Measurements from ENCODE around the gene TRABD2B. TPM values are rescaled to one million over a fixed set of nuclear protein-coding genes. Genes with fewer than 3 reads are reported as not detected.

TRABD2B gene
- total and polyA plus RNA-seq, 2 of the 4 experiments (the other 2 are of a cell fraction) = not detected

- Histone ChIP-seq H2BK120ac (ENCODE audit: low read depth, low read length) (no peak overlapping the region), H3K23ac (ENCODE audit: low read depth, low read length) (no peak overlapping the region), H2BK20ac (ENCODE audit: low read depth, low read length) (no peak overlapping the region), H3K36me3 (ENCODE audit: control insufficient read depth, insufficient read depth, low read length) (no peaks in the 10 kb centered on the region), H2BK15ac (ENCODE audit: low read depth, low read length) (no peak overlapping the region), H3K9me3 (ENCODE audit: control insufficient read depth, insufficient read depth, low read length) (no peaks in the 10 kb centered on the region), H3K56ac (ENCODE audit: extremely low read depth, insufficient read depth, low read length) (no peak overlapping the region), H3K27me3 (ENCODE audit: control insufficient read depth, insufficient read depth, low read length) (peaks cover 29% of the 10 kb centered on the region), H3K4me1 (ENCODE audit: control insufficient read depth, insufficient read depth, low read length) (no peaks in the 10 kb centered on the region), H2AK9ac (replicated peaks; ENCODE audit: low read depth, low read length, poor library complexity) (no peak overlapping the region), H3K4me3 (ENCODE audit: insufficient read depth, low read depth, low read length) (no peak overlapping the region), H3K27ac (ENCODE audit: insufficient read depth, low read length) (no peak overlapping the region), H2BK5ac (ENCODE audit: low read depth, low read length, poor library complexity, severe bottlenecking) (no peak overlapping the region), H3K14ac (replicated peaks; ENCODE audit: low read depth, low read length) (no peak overlapping the region), H3K9me1 (ENCODE audit: insufficient read depth, low read length) (no peaks in the 10 kb centered on the region), H3K18ac (ENCODE audit: low read depth, low read length) (no peak overlapping the region), H3K79me1 (ENCODE audit: low read depth in 1 of 2, low read length in 2 of 2) (no peaks in the 10 kb centered on the region), H2AFZ (replicated peaks; ENCODE audit: low read length, poor library complexity) (no peak overlapping the region), H3K4me2 (ENCODE audit: low read depth, low read length) (no peak overlapping the region), H4K5ac (ENCODE audit: low read depth, low read length) (no peak overlapping the region), H2AK5ac (ENCODE audit: low read depth, low read length) (no peak overlapping the region), H4K91ac (ENCODE audit: insufficient read depth, low read depth, low read length) (no peak overlapping the region), H4K8ac (ENCODE audit: low read depth in 2 of 2, low read length in 2 of 2) (no peak overlapping the region), H3K9ac (ENCODE audit: low read depth, low read length) (no peak overlapping the region), H3K4ac (ENCODE audit: low read depth, low read length) (no peak overlapping the region), H4K20me1 (ENCODE audit: insufficient read depth, low read length) (no peaks in the 10 kb centered on the region)
- ATAC-seq (ENCODE audit: low read depth) (no peak), DNase-seq (no peak)
- ChIA-PET CTCF (no interaction called here), POLR2A (ENCODE audit: unreplicated experiment) (no interaction called here)
- no TSS peak for BruUV-seq (replicated peaks)
- no CpG with 5 or more reads among the region's 7 CpGs for WGBS, 2 experiments (ENCODE audit: extremely low coverage in 2 of 2, insufficient read length in 1 of 2)
- dilution Hi-C loops (cut with HindIII; ENCODE audit: low sequenced_read_pairs, unreplicated experiment) (no loop called here), in situ Hi-C loops (cut with MboI; ENCODE audit: low sequenced_read_pairs) (no loop called here), intact Hi-C loops (cut with micrococcal nuclease) (loop anchor here (10.0 kb wide), 1 partner anchor 211 kb away; no protein-coding TSS in a partner anchor)
- no peak for TF ChIP-seq NFE2L2 (IDR thresholded peaks at IDR 0.05; ENCODE audit: low read depth, low read length)
- no peak for TF ChIP-seq MAFK (IDR thresholded peaks at IDR 0.05; ENCODE audit: low read depth, low read length)
- no peak for TF ChIP-seq RCOR1 (IDR thresholded peaks at IDR 0.05; ENCODE audit: insufficient replicate concordance, low read length)
- no peak for TF ChIP-seq RAD21 (IDR thresholded peaks at IDR 0.05; ENCODE audit: low read length)
- TF ChIP-seq USF2 (IDR thresholded peaks at IDR 0.05; ENCODE audit: low read depth, low read length) = no peak
- TF ChIP-seq SMC3 (IDR thresholded peaks at IDR 0.05; ENCODE audit: low read depth, low read length) = no peak
Measured at GRCh38 chr1:47993416-47993740, 3.8 kb downstream of the TRABD2B start.
